Neural cell (in vitro differentiated cells): Measurements from ENCODE around the gene BDKRB1. TPM values are rescaled to one million over a fixed set of nuclear protein-coding genes. Genes with fewer than 3 reads are reported as not detected.

Source experiments
- H2AFZ ChIP-seq: fragments of 200-600, 300-800 bp; sonication (generic), shearing (Covaris generic); 2 replicates; pipeline ENCODE4 v1.6.0; 2014; ENCODE audit warnings: low read depth, mild to moderate bottlenecking, antibody characterized with exemption, low read length, moderate library complexity
- H3F3A ChIP-seq: fragments of 200-600 bp; shearing (Covaris generic); 2 replicates; pipeline ENCODE4 v1.6.1; 2016; ENCODE audit warnings: mild to moderate bottlenecking, moderate library complexity, mixed read lengths, antibody characterized with exemption, low read length; ENCODE audit not compliant: insufficient read depth, poor library complexity, severe bottlenecking
- H3K27ac ChIP-seq: fragments of 200-600, 300-800 bp; sonication (generic), shearing (Covaris generic); 2 replicates; pipeline ENCODE4 v1.5.1; 2014; ENCODE audit warnings: mild to moderate bottlenecking, low read length, moderate library complexity
- H3K27me3 ChIP-seq: fragments of 300-800, 200-600 bp; sonication (generic), shearing (Covaris generic); 2 replicates; pipeline ENCODE4 v1.6.0; 2014; ENCODE audit warnings: mild to moderate bottlenecking, low read depth, low read length, moderate library complexity; ENCODE audit not compliant: insufficient read depth
- H3K36me3 ChIP-seq: fragments of 300-800, 200-600 bp; sonication (generic), shearing (Covaris generic); 2 replicates; pipeline ENCODE4 v1.5.1; 2014; ENCODE audit warnings: mild to moderate bottlenecking, antibody characterized with exemption, low read length, moderate library complexity; ENCODE audit not compliant: insufficient read depth
- H3K4me2 ChIP-seq: fragments of 300-800, 200-600 bp; sonication (generic), shearing (Covaris generic); 2 replicates; pipeline ENCODE4 v1.6.0; 2014; ENCODE audit warnings: mild to moderate bottlenecking, low read length
- H3K4me3 ChIP-seq: fragments of 300-800, 200-600 bp; sonication (generic), shearing (Covaris generic); 2 replicates; pipeline ENCODE4 v1.5.1; 2014; ENCODE audit warnings: mild to moderate bottlenecking, low read length, moderate library complexity
- H3K79me2 ChIP-seq: fragments of 200-600 bp; shearing (Covaris generic); replicated peaks from 2 replicates; pipeline ENCODE4 v1.6.0; 2014; ENCODE audit warnings: mild to moderate bottlenecking, low read length, moderate library complexity; ENCODE audit not compliant: insufficient read depth
- H3K9ac ChIP-seq: fragments of 300-800, 200-600 bp; sonication (generic), shearing (Covaris generic); 2 replicates; pipeline ENCODE4 v1.6.1; 2016; ENCODE audit warnings: mild to moderate bottlenecking, low read length, mixed read lengths
- H3K9me2 ChIP-seq: fragments of 200-600 bp; shearing (Covaris generic); 2 replicates; pipeline ENCODE4 v1.6.1; 2016; ENCODE audit warnings: mild to moderate bottlenecking, low read length, mixed read lengths; ENCODE audit not compliant: insufficient read depth
- H3K9me3 ChIP-seq: fragments of 200-600, 300-800 bp; sonication (generic), shearing (Covaris generic); 2 replicates; pipeline ENCODE4 v1.6.1; 2016; ENCODE audit warnings: mild to moderate bottlenecking, mixed run types, low read length, moderate library complexity, mixed read lengths
- H4K20me1 ChIP-seq: fragments of 200-600 bp; shearing (Covaris generic); 2 replicates; pipeline ENCODE4 v1.6.1; 2016; ENCODE audit warnings: mild to moderate bottlenecking, mixed run types; ENCODE audit not compliant: insufficient read depth
- EP300 ChIP-seq: fragments of 450-650 bp; conservative IDR thresholded peaks from 2 replicates; pipeline ENCODE4 v1.6.1; 2014; ENCODE audit warnings: antibody characterized with exemption, mild to moderate bottlenecking, moderate library complexity; ENCODE audit not compliant: poor library complexity, severe bottlenecking
- EZH2 ChIP-seq: fragments of 200-600, 300-800 bp; shearing (Covaris generic), sonication (generic); IDR thresholded peaks from 2 replicates; pipeline ENCODE4 v1.6.1; 2014; ENCODE audit warnings: antibody characterized with exemption, low read length, borderline replicate concordance, mild to moderate bottlenecking; ENCODE audit not compliant: insufficient read depth, poor library complexity, severe bottlenecking
- MXI1 ChIP-seq: fragments of 450-650 bp; conservative IDR thresholded peaks from 2 replicates; pipeline ENCODE4 v1.6.1; 2014; ENCODE audit warnings: antibody characterized with exemption, mild to moderate bottlenecking; ENCODE audit not compliant: poor library complexity, severe bottlenecking
- POLR2AphosphoS5 ChIP-seq: IDR thresholded peaks from 2 replicates; pipeline ENCODE4 v1.6.1; 2012
- RAD21 ChIP-seq: fragments of 450-650 bp; conservative IDR thresholded peaks from 2 replicates; pipeline ENCODE4 v1.6.1; 2014; ENCODE audit warnings: antibody characterized with exemption, mild to moderate bottlenecking, moderate library complexity
- SMC3 ChIP-seq: fragments of 450-650 bp; conservative IDR thresholded peaks from 2 replicates; pipeline ENCODE4 v1.6.1; 2014; ENCODE audit warnings: antibody characterized with exemption, mild to moderate bottlenecking, moderate library complexity; ENCODE audit not compliant: poor library complexity
- TAF1 ChIP-seq: IDR thresholded peaks from 2 replicates; pipeline ENCODE4 v1.6.1; 2012; ENCODE audit warnings: low read depth
- polyA plus RNA-seq: library from polyadenylated mRNA; depleted of rRNA; stranded (reverse); fragments of >200 nt; gene quantifications from 2 replicates; pipeline ENCODE4 v1.2.3, GENCODE V29; 2014
- TF ChIP-seq, protein P1 (sequence below): IDR thresholded peaks from 2 replicates; pipeline ENCODE4 v1.6.1; 2012; ENCODE audit warnings: borderline replicate concordance
- TF ChIP-seq, protein P2 (sequence below): fragments of 450-650 bp; IDR thresholded peaks from 2 replicates; pipeline ENCODE4 v1.5.1; 2014; ENCODE audit warnings: antibody characterized with exemption, mild to moderate bottlenecking, moderate library complexity; ENCODE audit not compliant: poor library complexity, severe bottlenecking

The BDKRB1 gene
- polyA plus RNA-seq, 1 donor from 2014 or later: not detected

DNA sequence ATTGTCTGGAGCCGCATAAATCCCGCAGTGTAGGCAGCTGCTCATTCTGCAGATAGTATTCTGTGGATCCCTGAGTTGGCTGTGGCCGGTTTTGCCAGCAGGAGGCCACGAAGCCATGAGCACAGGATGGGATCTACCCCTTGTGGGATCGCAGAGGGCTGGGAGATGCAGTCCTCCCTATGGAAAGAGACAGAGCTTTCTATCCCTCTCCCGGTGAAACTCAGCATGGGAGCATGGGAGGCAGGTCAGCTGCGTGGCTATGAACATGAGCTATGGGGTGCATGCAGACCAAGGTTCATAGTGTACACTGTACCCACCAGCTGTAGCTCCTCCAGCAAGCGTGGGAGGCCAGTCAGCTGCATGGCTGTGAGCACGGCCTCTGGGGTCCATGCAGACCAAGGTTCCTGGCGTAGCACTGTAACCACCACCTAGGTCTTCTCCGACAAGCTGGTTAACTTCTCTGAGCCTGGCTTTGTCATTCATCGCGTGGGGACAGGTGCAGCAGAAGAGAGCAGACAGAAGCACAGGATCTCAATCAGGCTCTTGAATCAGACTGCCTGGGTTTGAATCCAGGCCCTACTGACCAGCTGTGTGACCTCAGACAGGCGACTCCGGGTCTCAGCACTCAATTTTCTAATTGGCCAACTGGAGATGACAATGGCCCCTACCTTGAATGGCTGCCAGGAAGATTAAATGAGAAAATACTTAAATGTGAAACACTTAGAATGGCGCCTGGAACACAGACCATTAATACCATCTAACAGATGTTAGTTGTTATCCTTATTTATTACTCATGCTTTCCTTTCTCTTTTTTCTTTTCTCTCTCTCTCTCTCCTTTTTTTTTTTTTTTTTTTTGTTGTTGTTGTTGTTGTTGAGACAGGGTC lies 6.0 kb downstream of the BDKRB1 start:
- Histone ChIP-seq H3K79me2 (no peaks in the 10 kb centered on the region), H3K36me3 (no peaks in the 10 kb centered on the region), H3K27me3 (no peaks in the 10 kb centered on the region), H3K4me3 (no peak overlapping the region), H3K9me3 (peaks cover 3% of the 10 kb centered on the region), H3K27ac (no peak overlapping the region), H3K4me2 (no peak overlapping the region), H3K9me2 (no peaks in the 10 kb centered on the region), H3K9ac (no peak overlapping the region), H4K20me1 (no peaks in the 10 kb centered on the region), H3F3A (no peaks in the 10 kb centered on the region), H2AFZ (no peak overlapping the region)
- TF ChIP-seq, protein P1, sequence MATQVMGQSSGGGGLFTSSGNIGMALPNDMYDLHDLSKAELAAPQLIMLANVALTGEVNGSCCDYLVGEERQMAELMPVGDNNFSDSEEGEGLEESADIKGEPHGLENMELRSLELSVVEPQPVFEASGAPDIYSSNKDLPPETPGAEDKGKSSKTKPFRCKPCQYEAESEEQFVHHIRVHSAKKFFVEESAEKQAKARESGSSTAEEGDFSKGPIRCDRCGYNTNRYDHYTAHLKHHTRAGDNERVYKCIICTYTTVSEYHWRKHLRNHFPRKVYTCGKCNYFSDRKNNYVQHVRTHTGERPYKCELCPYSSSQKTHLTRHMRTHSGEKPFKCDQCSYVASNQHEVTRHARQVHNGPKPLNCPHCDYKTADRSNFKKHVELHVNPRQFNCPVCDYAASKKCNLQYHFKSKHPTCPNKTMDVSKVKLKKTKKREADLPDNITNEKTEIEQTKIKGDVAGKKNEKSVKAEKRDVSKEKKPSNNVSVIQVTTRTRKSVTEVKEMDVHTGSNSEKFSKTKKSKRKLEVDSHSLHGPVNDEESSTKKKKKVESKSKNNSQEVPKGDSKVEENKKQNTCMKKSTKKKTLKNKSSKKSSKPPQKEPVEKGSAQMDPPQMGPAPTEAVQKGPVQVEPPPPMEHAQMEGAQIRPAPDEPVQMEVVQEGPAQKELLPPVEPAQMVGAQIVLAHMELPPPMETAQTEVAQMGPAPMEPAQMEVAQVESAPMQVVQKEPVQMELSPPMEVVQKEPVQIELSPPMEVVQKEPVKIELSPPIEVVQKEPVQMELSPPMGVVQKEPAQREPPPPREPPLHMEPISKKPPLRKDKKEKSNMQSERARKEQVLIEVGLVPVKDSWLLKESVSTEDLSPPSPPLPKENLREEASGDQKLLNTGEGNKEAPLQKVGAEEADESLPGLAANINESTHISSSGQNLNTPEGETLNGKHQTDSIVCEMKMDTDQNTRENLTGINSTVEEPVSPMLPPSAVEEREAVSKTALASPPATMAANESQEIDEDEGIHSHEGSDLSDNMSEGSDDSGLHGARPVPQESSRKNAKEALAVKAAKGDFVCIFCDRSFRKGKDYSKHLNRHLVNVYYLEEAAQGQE: no peak
- TF ChIP-seq EP300: no peak
- TF ChIP-seq, protein P2, sequence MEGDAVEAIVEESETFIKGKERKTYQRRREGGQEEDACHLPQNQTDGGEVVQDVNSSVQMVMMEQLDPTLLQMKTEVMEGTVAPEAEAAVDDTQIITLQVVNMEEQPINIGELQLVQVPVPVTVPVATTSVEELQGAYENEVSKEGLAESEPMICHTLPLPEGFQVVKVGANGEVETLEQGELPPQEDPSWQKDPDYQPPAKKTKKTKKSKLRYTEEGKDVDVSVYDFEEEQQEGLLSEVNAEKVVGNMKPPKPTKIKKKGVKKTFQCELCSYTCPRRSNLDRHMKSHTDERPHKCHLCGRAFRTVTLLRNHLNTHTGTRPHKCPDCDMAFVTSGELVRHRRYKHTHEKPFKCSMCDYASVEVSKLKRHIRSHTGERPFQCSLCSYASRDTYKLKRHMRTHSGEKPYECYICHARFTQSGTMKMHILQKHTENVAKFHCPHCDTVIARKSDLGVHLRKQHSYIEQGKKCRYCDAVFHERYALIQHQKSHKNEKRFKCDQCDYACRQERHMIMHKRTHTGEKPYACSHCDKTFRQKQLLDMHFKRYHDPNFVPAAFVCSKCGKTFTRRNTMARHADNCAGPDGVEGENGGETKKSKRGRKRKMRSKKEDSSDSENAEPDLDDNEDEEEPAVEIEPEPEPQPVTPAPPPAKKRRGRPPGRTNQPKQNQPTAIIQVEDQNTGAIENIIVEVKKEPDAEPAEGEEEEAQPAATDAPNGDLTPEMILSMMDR: no peak
- TF ChIP-seq SMC3: no peak

DNA sequence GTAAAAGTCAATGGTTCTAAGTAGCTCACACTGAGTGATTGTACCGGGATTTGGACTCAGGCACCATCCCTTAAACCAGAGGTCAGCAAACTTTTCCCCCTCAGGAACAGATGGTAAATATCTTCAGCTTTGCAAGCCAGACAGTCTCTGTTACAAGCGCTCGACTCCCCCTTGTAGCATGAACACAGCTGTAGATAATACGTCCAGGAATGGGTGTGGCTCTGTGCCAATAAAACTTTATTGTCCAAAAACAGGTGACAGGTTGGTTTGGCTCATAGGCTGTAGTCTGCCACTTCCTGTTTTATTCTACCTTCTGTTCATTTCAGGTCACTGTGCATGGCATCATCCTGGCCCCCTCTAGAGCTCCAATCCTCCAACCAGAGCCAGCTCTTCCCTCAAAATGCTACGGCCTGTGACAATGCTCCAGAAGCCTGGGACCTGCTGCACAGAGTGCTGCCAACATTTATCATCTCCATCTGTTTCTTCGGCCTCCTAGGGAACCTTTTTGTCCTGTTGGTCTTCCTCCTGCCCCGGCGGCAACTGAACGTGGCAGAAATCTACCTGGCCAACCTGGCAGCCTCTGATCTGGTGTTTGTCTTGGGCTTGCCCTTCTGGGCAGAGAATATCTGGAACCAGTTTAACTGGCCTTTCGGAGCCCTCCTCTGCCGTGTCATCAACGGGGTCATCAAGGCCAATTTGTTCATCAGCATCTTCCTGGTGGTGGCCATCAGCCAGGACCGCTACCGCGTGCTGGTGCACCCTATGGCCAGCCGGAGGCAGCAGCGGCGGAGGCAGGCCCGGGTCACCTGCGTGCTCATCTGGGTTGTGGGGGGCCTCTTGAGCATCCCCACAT lies 7.6 kb downstream of the BDKRB1 start:
- Histone ChIP-seq H3K79me2 (no peaks in the 10 kb centered on the region), H3K4me3 (no peak overlapping the region), H3K27ac (no peak overlapping the region), H3K4me2 (no peak overlapping the region), H3K9me3 (peaks cover 3% of the 10 kb centered on the region), H3K9ac (no peak overlapping the region), H4K20me1 (no peaks in the 10 kb centered on the region), H2AFZ (no peak overlapping the region), H3K27me3 (no peaks in the 10 kb centered on the region), H3F3A (no peaks in the 10 kb centered on the region), H3K36me3 (no peaks in the 10 kb centered on the region), H3K9me2 (no peaks in the 10 kb centered on the region)
- TF ChIP-seq RAD21: no peak
- TF ChIP-seq SMC3: no peak
- no peak for TF ChIP-seq POLR2AphosphoS5
- TF ChIP-seq TAF1: no peak
- no peak for TF ChIP-seq EZH2
- TF ChIP-seq EP300: no peak
- TF ChIP-seq, protein P2: no peak
- no peak for TF ChIP-seq MXI1
- TF ChIP-seq, protein P1: no peak
